GM12864 (cell line): ENCODE data around the gene CRTAP.

ENCODE experiments used
- DNase-seq: peaks from one replicate; pipeline ENCODE4 v3.0.0-alpha.2; 2011; ENCODE audit warnings: low read depth
- H3K4me3 ChIP-seq: 2 replicates; pipeline ENCODE4 v1.5.1; 2011; ENCODE audit warnings: mild to moderate bottlenecking, low read depth, low read length, control low read depth
- CTCF ChIP-seq: IDR thresholded peaks from 2 replicates; pipeline ENCODE4 v1.5.1; 2011; ENCODE audit warnings: low read depth, mild to moderate bottlenecking, moderate library complexity, low read length, control low read depth, inconsistent platforms; ENCODE audit errors: missing control alignments

Gene CRTAP

GRCh38 chr3:33166095-33166494 is 52.3 kb downstream of the CRTAP start:
- no peak for TF ChIP-seq CTCF
- no peak overlapping the region for H3K4me3 ChIP-seq
- no peak for DNase-seq

- TF ChIP-seq CTCF, result no peak
- H3K4me3 ChIP-seq, result no peak overlapping the region
- no peak for DNase-seq
Measured at GRCh38 chr3:33167284-33167683, 53.5 kb downstream of the CRTAP start.

GRCh38 chr3:33167716-33168336 is 54.0 kb downstream of the CRTAP start:
- TF ChIP-seq CTCF, result no peak
- no peak for DNase-seq
- no peak overlapping the region for H3K4me3 ChIP-seq

- no peak for TF ChIP-seq CTCF
- no peak for DNase-seq
- no peak overlapping the region for H3K4me3 ChIP-seq
Measured at GRCh38 chr3:33170531-33170930, 56.7 kb downstream of the CRTAP start.

GRCh38 chr3:33171580-33171979 is 57.8 kb downstream of the CRTAP start:
- DNase-seq, result no peak
- no peak overlapping the region for H3K4me3 ChIP-seq
- no peak for TF ChIP-seq CTCF

- DNase-seq, result no peak
- no peak for TF ChIP-seq CTCF
- no peak overlapping the region for H3K4me3 ChIP-seq
Measured at GRCh38 chr3:33173103-33173502, 59.3 kb downstream of the CRTAP start.

- H3K4me3 ChIP-seq, result no peak overlapping the region
- TF ChIP-seq CTCF, result no peak
- DNase-seq, result no peak
Measured at GRCh38 chr3:33173672-33174071, 59.9 kb downstream of the CRTAP start.
